ENCODE data around the gene BNIP2. TPM values are rescaled to one million over a fixed set of nuclear protein-coding genes. Genes with fewer than 3 reads are reported as not detected.
A peak's percentile ranks its signal among the peaks of the same experiment; 100 is the strongest.

BNIP2 gene
- total and polyA plus RNA-seq, 2 of the 13 experiments (the other 11 are each of a cell fraction or from before 2014, with no cell fraction given), result 17.4 to 57.6 TPM

DNA sequence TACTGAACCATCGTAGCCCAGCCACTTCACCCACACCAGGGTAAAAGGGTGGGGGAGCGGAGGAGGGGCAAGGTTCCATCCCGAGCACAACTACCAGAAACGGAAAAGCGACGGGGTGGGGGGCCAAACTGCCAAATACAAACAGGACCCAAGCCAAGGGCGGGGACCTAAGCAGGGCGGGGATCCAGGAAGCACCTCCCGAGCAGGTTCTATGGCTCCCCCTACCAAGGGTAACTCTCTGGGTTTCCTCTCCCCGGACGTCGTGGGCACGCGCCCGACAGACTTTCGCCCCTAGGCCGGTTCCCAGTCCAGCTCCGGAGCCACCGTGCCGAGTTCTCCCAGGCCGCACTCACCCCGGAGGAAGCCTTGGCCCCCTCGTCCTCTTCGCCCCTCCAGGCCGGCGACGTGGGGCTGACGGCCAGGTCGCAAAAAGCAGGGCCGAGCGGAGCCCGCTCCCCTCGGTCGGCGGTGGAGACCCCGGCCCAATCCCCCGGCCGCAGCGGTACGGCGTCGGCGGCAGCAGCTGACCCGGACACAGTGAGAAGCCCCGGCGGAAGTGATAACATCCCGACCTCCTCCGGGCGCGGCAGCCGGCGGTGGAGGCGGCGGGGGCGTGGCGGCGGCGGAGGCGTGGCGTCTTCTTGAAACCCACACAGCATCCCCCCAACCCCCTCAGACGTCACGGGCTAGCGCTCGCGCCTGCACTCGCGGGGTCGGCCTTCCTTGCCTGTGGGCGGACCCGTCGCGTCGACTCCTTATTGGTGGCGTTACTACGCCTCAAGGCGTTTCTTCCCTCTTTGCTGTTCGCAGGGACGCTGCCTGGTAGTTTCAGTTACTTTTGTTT, at the start of gene BNIP2 (continued):
- TF ChIP-seq, protein P1, sequence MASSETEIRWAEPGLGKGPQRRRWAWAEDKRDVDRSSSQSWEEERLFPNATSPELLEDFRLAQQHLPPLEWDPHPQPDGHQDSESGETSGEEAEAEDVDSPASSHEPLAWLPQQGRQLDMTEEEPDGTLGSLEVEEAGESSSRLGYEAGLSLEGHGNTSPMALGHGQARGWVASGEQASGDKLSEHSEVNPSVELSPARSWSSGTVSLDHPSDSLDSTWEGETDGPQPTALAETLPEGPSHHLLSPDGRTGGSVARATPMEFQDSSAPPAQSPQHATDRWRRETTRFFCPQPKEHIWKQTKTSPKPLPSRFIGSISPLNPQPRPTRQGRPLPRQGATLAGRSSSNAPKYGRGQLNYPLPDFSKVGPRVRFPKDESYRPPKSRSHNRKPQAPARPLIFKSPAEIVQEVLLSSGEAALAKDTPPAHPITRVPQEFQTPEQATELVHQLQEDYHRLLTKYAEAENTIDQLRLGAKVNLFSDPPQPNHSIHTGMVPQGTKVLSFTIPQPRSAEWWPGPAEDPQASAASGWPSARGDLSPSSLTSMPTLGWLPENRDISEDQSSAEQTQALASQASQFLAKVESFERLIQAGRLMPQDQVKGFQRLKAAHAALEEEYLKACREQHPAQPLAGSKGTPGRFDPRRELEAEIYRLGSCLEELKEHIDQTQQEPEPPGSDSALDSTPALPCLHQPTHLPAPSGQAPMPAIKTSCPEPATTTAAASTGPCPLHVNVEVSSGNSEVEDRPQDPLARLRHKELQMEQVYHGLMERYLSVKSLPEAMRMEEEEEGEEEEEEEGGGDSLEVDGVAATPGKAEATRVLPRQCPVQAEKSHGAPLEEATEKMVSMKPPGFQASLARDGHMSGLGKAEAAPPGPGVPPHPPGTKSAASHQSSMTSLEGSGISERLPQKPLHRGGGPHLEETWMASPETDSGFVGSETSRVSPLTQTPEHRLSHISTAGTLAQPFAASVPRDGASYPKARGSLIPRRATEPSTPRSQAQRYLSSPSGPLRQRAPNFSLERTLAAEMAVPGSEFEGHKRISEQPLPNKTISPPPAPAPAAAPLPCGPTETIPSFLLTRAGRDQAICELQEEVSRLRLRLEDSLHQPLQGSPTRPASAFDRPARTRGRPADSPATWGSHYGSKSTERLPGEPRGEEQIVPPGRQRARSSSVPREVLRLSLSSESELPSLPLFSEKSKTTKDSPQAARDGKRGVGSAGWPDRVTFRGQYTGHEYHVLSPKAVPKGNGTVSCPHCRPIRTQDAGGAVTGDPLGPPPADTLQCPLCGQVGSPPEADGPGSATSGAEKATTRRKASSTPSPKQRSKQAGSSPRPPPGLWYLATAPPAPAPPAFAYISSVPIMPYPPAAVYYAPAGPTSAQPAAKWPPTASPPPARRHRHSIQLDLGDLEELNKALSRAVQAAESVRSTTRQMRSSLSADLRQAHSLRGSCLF (CRISPR knock-in tag; IDR thresholded peaks at IDR 0.05; ENCODE audit: borderline replicate concordance), result no peak
- TF ChIP-seq SOX6 (IDR thresholded peaks at IDR 0.05) (no peak), SOX6 (CRISPR knock-in tag; IDR thresholded peaks at IDR 0.05) (peak; percentile 46), MLLT10 (CRISPR knock-in tag; IDR thresholded peaks at IDR 0.05) (no peak), ZNF878 (CRISPR knock-in tag; IDR thresholded peaks at IDR 0.05) (no peak), WIZ (CRISPR knock-in tag; IDR thresholded peaks at IDR 0.05) (peak; percentile 84; the same call in 1 of the 2 replicates), NFYC (CRISPR knock-in tag; IDR thresholded peaks at IDR 0.05) (peak; percentile 74), ZNF441 (CRISPR knock-in tag; IDR thresholded peaks at IDR 0.05; ENCODE audit: borderline replicate concordance) (no peak; the same call in 1 of the 2 replicates), U2AF2 (IDR thresholded peaks at IDR 0.05; ENCODE audit: low read depth, low read length) (no peak), DPF2 (CRISPR knock-in tag; IDR thresholded peaks at IDR 0.05; ENCODE audit: borderline replicate concordance, low read depth) (no peak), SAP130 (CRISPR knock-in tag; IDR thresholded peaks at IDR 0.05; ENCODE audit: low read depth) (peak; percentile 92), HNRNPL (IDR thresholded peaks at IDR 0.05; ENCODE audit: low read depth, low read length) (peak; percentile 48; the same call in 1 of the 2 replicates), ZNF775 (CRISPR knock-in tag; IDR thresholded peaks at IDR 0.05; ENCODE audit: borderline replicate concordance) (no peak), ZZZ3 (CRISPR knock-in tag; IDR thresholded peaks at IDR 0.05; ENCODE audit: borderline replicate concordance) (0 out of 2 replicates have a peak, but pooled peaks have one; percentile 40), ZNF501 (CRISPR knock-in tag; IDR thresholded peaks at IDR 0.05) (peak; percentile 78), ISL2 (CRISPR knock-in tag; IDR thresholded peaks at IDR 0.05) (no peak), TRIM24 (CRISPR knock-in tag; IDR thresholded peaks at IDR 0.05) (no peak), NR2F1 (CRISPR knock-in tag; IDR thresholded peaks at IDR 0.05) (no peak), ZNF777 (CRISPR knock-in tag; IDR thresholded peaks at IDR 0.05) (peak; percentile 78), ZNF30 (CRISPR knock-in tag; IDR thresholded peaks at IDR 0.05) (no peak), ZNF614 (CRISPR knock-in tag; IDR thresholded peaks at IDR 0.05; ENCODE audit: borderline replicate concordance) (no peak), AGO2 (optimal IDR thresholded peaks at IDR 0.05; ENCODE audit: low read depth, low read length) (peak; percentile 87), RXRA (CRISPR knock-in tag; IDR thresholded peaks at IDR 0.05) (peak; percentile 78), ZNF138 (CRISPR knock-in tag; IDR thresholded peaks at IDR 0.05; ENCODE audit: low read depth) (no peak), HOXA3 (CRISPR knock-in tag; IDR thresholded peaks at IDR 0.05) (peak; percentile 85)
- TF ChIP-seq, protein P2, sequence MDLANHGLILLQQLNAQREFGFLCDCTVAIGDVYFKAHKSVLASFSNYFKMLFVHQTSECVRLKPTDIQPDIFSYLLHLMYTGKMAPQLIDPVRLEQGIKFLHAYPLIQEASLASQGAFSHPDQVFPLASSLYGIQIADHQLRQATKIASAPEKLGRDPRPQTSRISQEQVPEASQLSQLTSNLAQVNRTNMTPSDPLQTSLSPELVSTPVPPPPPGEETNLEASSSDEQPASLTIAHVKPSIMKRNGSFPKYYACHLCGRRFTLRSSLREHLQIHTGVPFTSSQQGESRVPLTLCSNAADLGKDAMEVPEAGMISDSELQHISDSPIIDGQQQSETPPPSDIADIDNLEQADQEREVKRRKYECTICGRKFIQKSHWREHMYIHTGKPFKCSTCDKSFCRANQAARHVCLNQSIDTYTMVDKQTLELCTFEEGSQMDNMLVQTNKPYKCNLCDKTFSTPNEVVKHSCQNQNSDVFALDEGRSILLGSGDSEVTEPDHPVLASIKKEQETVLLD (CRISPR knock-in tag; IDR thresholded peaks at IDR 0.05; ENCODE audit: low read depth), result peak; percentile 90
